Measurements from ENCODE around the gene ANP32A.
A peak's percentile ranks its signal among the peaks of the same experiment; 100 is the strongest.
"Not testable (repeated sequence)": the region's sequence is repeated elsewhere in the genome, so short reads cannot be mapped to it uniquely, and the experiment has no call there.

ANP32A gene

GRCh38 chr15:68820295-68821189 is at the start of gene ANP32A:
Gene ANP32A (minus strand): TSS chr15:68820895. CDS start chr15:68820751, 144 bp downstream.
- peak; percentile 87 for DNase-seq (ENCODE audit: low read depth)

DNA sequence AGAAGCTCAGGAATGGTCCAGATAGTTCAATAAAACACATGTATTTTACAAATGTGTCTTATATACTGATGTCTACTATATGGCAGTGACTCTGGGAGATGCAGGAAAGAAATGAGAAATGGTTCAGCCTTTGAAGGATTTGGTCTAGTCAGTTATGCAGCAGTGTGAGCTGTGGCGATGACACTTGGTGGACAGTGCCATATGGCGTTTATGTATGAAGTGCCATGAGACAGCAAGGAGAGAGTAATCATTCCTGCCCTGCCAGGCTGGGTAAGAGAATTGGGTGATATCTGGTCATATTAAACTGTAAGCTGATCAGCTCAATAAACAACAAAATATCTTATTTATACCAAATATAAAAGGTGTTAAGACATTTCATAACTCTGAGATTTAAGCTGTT is 47.6 kb upstream of the ANP32A start:
- DNase-seq (ENCODE audit: low read depth): no peak

DNA sequence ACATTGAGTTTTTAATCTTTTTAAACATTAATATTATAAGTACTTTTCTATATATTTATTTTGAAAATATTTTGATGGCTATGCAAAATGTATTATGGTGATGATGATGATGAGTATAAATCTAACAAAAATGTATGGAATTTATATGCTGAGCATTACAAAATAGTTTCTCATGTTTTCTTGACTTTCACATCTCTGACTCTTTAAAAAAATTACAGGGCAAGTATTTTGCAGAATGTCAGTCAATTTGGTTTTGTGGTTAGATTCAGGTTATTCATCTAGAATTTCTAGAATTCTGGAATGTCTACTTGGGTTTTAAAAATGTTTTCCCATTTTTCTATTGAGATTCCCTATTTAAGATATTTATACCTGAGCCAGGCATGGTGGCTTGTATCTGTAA is 41.7 kb upstream of the ANP32A start:
- DNase-seq (ENCODE audit: low read depth): no peak

DNA sequence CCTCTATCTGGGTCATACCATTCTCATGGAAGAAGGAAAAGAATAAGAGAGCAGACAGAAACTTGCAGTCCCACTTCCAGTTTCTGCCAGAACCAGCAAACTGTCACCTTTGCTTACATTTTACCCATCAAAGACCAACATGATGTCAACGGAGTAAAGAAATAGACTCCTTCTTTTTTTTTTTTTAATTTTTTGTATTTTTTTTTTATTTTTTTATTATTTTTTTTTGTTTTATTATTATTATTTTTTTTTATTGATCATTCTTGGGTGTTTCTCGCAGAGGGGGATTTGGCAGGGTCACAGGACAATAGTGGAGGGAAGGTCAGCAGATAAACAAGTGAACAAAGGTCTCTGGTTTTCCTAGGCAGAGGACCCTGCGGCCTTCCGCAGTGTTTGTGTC is 38.0 kb upstream of the ANP32A start:
- not testable (repeated sequence) for DNase-seq (ENCODE audit: low read depth)

DNA sequence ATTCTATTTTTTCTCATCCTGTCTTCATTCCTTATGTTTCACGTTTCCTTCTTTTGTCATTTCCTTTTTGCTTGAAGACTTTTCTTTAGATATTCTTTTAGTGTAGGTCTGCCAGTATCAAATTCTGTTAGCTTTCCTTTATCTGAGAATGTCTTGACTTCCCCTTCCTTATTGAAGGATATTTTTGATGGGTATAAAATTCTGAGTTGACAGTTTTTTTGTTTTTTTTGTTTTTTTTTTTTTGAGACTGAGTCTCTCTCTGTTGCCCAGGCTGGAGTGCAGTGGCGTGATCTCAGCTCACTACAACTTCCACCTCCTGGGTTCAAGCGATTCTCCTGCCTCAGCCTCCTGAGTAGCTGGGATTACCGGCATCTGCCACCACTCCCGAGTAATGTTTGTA is 36.7 kb upstream of the ANP32A start:
- DNase-seq (ENCODE audit: low read depth): not testable (repeated sequence)

- no peak for DNase-seq (ENCODE audit: low read depth)
These were observed 31.8 kb upstream of the ANP32A start for GRCh38 chr15:68852461-68852860.

DNA sequence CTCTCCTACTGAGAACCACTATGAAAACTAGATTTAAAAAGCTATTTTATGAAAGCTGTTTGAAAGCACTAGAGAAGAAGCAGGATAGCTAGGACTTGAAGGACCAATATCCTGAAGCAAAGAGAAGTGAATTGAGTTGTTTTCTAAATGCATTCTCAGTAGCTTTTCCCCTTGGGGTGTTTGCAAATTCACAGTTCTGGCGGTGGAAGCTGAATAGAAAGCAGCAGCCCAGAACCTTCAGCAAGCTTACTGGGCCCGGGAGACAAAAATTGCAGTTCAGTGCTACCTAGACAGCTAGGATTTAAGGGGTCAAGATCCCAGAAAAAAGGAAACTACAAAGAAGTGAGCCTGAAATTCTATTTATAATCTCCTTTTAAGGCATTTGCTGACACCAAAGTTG is 31.3 kb upstream of the ANP32A start:
- DNase-seq (ENCODE audit: low read depth): no peak

DNA sequence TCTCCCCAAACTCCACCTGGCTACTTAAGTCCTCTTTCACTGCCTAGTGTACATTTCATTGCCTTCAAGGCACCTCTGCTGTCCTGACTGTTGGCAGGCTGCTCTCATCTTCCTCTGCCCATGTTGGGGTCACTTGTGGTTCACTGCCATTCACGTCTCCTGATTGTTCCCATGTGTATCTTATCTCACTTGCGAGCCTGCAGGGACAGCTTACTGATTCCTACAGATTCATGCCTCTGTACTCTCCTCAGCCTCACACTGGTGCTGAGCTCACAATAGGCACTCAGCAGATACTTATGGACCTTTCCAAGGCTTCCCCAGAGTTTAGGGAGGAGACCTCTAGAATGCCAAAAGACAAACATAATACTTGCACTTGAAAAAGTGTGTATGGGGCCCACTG is 28.8 kb upstream of the ANP32A start:
- DNase-seq (ENCODE audit: low read depth): no peak

DNA sequence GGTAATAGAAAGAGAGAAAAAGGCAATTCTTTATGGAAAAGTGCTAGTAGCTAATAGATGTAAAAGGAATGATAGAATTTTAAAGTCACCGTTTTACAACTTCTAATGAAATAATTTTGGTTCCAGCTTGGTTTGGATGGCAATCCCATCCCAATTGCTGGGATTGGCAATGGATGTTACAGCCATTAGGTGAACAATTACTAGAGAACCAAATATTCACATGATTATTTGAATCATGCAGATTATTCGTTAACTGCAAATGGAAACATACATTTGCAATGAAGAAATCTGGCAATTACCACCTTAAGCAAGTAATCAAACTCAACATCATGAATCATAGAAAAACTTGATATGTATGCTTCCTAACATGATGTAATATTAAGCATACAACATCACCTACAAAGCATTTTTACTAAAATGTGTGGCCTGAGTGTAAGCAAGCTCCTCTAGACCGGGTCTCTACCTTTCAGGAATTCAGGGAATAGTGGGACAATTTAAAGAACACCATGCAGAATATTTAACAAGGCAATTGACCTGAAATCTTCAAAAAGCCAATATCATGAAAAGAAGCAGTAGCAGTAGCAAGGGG is 26.2 kb upstream of the ANP32A start:
- DNase-seq (ENCODE audit: low read depth): no peak

- no peak for DNase-seq (ENCODE audit: low read depth)
These were observed 24.3 kb upstream of the ANP32A start for GRCh38 chr15:68844856-68845550.

DNA sequence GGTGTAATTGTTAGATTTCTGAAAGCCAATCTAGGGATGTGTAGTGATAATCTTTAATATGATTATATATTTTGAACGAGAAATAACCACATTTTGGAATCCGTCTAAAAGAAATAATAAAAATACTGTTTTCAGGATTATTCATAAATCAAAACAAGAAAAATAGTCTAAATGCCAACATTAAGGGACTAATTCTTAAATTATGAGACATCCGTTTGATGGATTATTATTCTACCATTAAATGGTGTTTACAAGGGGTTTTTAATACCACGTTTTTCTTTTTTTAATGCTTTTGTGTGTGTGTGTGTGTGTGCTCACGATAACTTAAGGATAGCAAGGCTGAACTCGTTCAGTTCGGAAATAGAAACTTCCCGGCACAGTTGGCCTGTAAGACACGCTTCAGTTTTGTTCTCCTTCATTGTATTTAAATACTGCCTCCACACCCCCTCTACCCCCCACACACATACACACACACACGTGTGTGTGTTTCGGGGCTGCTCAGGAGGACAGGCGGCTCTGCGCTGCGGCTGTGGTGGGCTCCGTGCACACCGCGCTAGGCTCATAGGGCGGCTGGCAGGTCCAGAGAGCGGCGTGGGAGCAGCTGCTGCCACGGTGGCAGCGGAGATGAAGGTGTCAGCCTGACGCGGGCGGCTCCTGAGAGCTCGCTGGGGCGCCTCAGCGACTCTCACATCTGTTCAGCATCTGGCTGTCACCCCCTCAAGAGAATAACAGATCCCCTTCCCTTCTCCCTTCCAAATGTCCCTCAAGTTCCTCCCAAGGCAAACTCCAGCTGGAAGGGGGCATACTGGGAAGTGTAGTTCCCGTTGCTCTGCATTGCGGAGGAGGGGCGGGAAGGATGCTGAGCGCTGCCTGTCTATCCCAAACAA is 23.0 kb upstream of the ANP32A start:
- DNase-seq (ENCODE audit: low read depth): no peak

- no peak for DNase-seq (ENCODE audit: low read depth)
These were observed 22.3 kb upstream of the ANP32A start for GRCh38 chr15:68842958-68843357.

- DNase-seq (ENCODE audit: low read depth): no peak
These were observed 13.7 kb upstream of the ANP32A start for GRCh38 chr15:68834346-68834745.

DNA sequence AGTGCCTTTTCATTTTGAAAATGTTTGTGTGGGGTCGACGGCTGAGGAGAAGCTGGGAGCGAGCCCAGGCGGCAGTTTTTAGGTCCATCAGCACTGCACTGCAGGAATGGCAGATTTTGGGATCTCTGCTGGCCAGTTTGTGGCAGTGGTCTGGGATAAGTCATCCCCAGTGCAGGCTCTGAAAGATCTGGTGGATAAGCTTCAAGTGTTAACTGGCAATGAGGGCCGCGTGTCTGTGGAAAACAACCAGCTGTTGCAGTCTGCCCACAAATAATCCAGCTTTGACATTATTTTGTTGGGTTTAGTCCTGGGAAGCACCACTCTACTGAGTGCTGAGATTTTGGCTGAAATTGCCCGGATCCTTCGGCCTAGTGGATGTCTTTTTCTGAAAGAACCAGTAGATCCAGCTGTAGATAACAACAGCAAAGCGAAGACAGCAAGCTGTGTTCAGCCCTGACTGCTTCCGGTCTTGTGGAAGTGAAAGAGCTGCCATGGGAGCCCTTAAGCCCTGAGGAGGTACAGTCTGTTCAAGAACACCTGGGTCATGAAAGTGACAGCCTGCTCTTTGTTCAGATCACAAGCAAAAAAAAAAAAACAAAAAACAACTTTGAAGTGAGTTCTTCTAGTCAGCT is 13.1 kb upstream of the ANP32A start:
- DNase-seq (ENCODE audit: low read depth): no peak

- no peak for DNase-seq (ENCODE audit: low read depth)
These were observed 9.6 kb upstream of the ANP32A start for GRCh38 chr15:68830141-68830785.

DNA sequence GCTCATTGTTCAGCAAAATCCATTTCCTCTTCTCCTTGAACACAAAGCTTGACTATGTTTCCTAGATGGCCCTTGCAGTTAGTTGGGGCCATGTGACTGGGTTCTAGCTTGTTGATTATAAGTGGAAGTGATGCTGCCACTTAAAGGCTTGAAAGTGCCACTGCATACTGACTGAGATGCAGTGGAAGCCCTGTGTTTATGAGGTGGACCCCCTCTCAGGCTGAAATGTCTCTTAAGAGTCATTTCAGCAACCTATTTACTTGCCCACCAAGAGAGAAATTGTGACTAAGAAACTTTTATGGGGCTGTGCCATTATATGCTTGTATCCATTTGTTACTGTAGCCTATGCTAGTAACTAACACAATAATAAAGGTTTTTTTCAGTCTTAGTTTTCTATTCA is 8.4 kb upstream of the ANP32A start:
- DNase-seq (ENCODE audit: low read depth): no peak

- DNase-seq (ENCODE audit: low read depth): no peak
These were observed 2.9 kb upstream of the ANP32A start for GRCh38 chr15:68823561-68823960.

- DNase-seq (ENCODE audit: low read depth): no peak
These were observed 2.1 kb upstream of the ANP32A start for GRCh38 chr15:68822818-68823217.

DNA sequence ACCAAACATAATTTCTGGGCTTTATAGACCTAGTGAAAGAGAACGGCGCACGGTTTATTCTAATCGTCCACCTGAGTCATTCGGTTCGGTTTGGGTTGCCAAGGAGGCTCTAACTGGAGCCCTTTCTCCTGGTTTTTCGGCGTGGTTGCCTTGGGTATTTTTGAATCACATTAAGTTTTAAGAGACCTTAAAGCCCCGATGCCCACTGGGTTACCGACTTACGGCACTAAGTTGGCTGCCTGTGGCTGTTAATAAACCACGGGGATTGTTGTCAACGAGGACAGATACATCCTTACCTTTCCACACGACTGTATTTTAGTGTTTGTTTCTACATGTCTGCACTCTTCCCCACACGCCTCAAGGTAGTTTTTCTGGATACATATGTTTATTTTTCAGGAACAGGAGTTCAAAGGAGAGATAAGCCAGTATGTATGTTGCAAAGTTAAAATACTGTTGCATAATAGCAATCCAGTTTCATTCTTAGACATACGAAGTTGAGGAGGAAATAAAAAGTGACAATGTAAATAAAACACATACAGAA is 1.2 kb upstream of the ANP32A start:
- DNase-seq (ENCODE audit: low read depth): no peak

DNA sequence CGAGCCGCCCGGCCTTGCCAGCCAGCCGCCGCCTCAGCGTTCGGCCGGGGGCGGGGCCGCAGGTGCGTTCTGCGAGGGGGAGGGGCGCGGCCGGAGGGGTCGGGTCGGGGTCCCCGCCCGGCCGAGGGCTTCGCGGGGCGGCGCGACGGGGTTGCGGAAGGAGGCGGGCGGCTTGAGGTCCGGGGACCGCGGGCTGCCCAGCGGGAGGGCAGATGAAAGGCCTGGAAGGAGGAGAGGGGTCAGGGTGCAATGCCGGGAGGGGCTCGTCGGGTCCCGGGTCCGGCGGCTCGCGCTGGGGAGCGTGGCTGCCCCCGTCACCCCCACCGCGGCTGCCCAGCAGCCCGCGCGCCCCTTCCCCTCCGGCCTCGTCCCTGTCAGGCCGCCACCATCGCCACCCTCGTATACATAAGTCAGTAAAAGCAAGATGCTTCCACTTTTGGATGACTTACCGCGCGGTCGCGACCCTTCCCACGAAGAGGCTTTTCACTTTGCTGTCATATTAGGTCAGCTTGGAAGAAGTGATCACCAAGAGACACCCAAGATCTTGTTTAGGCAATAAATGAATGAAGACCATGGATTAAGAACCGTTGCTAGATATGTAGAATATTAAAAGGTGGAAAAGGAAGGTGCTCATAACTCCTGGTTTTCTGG is 620 bp upstream of the ANP32A start:
- no peak for DNase-seq (ENCODE audit: low read depth)

Data from GM04504 (cell line).